Embryonic facial prominence (tissue), 1 donor: ENCODE measurements around the gene KRT80.

ENCODE experiments used
- DNase-seq: peaks from one replicate; pipeline ENCODE4 v3.0.0-alpha.2; 2016; ENCODE audit errors: extremely low spot score

The KRT80 gene

DNA sequence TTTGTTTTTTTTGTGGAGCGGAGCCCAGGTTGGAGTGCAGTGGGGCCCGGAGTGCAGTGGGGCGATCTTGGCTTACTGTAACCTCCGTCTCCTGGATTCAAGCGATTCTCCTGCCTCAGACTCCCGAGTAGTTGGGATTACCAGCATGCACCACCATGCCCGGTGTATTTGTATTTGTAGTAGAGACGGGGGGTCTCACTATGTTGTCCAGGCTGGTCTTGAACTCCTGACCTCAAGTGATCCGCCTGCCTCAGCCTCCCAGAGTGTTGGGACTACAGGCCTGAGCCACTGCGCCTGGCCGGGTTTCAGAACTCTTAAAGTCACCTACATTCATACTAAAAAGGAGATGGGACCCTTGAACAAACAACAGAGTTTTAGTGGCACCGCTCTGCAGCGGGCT, 52.7 kb downstream of the KRT80 start:
- DNase-seq: peak; percentile 0

DNA sequence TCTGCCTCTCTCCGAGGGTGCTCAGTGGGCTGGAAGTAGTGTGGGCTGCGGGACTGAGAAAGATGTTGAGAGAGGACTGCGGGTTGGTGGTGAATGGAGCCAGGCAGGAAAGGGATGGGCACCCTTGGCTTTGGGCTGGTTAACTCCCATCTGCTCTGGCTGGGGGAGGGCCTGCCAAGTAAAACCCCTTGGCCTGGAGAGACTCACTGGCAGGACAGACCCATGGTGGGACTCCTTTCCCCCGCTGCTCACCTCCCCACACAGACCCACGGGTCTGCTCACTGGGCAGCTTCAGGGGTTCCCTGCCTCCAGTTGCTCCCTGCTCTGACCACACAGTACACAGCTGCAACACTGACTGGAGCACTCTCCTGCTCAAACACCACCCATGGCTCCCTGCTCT, 54.1 kb downstream of the KRT80 start:
- no peak for DNase-seq

DNA sequence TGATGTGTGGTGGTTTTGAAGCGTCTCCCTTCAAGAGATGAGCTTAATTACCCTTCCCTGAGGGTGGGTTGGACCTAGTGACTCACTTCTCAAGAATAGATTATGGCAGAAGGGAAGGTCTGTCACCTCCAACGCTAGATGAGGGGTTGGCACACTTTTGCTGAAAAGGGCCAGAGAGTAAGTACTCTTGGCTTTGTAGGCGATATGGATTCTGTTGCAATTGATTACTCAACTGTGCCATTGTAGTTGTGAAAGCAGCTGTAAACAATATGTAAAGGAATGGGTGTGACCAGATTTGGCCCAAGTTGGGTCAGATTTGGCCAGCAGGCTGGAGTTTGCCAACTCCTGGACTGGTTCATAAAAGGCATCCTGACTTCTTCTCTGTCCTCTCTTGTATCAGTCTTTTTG, 59.1 kb downstream of the KRT80 start:
- DNase-seq: no peak

DNA sequence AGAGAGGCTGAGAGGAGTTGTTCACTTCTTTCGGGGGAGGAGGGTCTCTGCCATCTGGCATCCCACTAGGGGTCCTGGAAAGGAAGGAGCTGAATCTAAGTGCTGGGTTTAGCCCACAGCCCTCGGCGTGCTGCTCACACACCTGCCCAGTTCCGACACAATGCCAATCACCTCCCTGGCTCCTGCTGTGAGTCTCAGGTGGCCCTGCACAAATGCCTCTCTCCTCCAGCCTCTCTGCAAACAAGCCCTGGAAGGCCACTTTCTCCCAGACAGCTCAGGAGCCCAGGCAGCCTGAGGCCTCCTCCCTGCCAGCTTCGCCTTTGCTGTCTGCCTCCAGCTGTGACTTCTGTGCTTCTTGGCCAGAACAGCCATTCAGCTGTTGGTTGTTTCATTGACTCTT, 61.1 kb downstream of the KRT80 start:
- DNase-seq: no peak

DNA sequence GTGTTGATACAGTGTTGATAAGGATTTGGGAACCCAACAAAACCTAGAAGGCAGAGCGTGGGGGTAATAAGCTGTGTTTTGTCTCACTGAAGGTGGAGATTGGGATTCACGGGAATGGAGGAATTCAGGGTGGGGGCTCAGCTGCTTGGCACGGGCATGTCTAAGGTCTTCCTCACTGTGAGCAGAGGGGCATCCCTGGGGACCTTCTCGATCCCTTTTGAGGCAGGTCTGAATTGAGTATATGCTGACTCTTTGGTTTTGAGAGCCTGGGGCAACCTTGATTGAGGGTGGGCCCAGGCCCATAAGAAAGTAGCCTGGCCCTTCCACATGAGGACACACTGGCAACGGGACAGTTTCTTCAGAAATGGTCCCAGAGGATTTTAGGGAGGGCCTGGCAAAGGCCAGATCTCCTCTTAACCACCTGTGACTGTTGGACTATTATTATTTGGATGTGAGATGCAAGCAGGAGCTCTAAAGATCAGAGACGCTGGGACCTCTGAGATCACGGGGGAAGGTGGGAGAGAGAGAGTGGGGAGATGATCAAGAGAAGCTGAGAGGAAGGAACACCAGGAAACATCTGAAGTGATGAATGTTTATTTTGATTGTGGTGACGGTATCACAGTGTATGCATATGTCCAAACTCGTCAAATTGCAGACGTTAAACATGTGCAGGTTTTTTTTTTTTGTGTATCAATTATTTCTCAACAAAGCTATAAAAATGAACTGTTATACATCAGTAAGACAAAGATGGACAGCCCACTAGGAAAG, 63.9 kb downstream of the KRT80 start:
- DNase-seq: no peak

DNA sequence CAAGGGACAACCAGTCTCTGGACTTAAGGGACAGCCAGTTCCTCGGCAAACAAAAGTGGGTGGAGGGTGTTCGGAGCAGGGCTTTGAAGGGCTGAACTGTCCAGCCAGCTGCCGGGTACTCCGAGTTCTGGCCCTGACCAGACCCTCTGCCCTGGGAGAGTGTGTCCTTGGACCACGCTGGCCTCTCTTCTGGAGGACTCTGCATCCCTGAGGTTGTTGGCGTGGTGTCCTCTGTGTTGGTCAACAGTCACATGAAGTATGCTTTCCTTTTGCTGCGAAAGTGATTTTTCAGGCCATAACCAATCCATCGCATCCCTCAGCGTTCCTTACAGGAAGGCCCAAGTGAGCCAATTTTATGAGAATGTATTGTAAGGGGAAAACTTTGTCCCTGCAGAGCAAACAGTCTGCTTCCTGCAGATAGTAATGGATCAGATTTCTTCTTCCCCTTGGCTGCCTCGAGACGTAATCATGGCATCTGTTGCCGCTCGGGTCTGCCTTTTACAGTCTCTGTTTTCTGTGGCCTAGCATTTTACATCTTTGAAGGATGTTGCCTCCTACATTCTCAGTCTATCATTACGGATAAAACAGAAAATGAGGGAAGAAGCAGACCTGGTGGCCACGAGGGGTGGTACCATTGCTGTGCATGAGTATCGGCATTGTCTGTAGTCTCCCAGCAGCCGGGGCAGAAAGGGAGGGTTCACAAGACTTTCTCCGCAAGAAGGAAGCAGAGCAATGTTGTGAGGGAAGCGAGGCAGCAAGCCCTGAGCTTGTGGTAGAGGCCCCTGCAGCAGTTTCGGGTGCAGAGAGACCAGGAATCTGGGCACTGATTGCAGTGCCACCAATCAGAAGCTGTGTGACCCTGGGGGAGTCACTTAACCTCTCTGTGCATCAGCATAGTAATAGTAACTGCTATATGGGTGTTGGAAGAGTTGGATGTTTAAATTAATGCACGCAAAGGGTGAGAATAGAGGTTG, 64.9 kb downstream of the KRT80 start:
- no peak for DNase-seq

DNA sequence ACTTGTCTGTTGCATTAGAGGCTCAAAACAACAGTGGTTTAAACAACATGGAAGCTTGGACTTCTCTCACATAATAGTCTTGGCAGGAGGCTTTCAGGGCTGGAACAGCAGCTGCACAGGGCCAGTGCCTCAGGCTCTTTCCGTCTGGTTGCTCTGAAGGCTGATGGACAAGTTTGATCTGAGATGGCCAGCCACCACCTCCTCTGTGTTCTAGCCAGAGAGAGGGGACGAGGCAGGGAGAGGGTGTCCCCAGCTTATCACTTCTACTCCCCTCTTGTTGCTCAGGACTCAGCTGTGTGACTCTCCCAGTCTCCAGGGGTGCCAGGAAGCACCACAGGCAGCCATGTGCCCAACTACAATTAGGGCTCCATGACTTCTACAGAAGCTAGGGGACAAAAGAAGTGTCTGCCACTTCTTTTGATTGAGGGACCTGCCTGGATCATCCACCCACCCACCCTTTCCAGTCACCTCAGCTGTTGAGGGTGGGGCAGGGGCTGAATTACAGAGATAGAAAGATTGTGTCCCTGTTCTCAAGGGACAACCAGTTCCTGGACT, 65.7 kb downstream of the KRT80 start:
- DNase-seq: no peak

DNA sequence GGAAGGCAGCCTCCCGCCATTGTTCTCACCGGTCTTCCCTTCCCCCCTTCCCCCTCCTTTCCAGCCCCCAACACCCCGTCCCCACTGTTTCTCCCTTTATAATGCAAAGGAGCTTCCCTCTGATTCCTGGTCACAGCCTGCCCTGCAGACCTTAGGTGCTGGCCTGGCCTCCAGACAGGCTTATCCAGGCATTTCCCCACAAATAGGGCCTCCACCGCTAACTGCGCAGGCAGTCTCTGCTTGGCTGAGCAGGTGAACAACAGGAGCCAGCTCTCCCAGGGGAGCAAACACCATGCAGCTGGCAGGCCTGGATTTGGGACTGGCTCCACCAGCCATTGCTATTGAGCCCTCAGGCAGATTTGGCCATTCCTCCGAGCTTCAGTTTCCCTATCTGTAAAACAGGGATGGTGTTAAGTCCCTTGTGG, 66.3 kb downstream of the KRT80 start:
- DNase-seq: no peak

DNA sequence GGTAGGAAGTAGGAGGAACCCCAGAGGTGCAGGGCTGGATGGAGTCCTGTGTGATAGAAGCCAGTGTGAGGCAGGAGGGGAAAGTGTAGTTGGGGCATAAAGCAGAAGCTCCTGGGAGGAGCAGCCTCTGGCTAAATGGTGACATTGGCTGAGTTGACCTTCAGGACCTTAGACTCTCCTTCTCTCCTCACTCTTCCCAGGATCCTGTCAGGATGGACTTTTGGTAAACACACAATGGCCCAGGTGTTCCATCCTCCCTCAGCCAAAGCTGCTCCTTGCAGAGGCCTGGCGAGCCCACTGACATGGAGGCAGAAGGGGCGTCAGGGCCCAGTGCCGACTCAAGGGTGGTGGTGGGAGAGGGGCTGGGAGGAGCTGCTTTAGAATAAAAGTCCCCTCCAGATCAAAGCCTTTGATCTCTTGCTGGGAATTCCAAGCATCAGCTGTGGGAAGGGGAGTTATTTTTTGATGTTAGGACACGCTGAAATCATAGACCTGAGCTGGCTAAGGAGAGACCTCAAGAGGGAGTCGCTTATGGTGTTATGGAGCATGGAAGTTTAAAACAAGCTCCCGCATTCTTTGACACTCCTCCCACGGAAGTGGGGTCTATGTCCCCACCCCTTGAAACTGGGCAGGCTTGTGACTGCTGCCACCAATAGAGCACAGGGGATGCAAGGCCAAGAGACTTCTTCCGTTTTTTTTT, 68.2 kb downstream of the KRT80 start:
- DNase-seq: no peak

DNA sequence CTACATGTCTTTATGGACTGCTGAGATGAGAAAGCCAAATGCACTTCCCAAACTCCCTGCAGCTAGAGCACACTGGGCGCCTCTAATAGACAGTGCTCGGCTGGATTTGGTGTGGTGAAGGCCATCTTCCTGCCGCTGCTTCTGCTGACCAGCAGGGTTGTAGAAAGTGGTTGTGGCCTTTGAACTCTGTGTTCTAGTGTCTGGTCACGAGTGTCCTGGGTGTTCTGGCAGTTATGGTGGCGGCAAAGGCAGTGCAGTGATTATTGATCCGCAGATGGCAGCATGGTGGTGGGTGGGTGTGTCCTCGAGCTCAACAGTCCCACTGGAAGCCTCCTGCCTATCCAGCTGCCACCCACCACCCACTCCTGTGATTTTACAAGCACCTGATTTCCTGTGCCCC, 68.9 kb downstream of the KRT80 start:
- no peak for DNase-seq

DNA sequence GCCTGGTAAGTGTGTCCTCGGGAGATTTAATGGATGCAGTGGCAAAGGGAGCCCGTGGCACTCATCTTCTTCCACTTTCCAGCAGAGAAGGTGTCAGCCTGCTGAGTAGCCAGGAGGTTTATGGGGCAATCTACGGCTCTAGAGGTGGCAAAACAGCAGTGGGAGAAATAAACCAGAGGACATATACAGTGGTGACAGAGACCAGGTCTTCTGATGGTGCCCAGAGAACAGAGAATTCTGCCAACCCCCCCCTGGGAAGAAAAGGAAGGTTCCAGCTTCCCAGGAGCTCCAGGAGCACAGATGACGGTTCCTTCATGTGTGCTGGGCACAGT, 69.3 kb downstream of the KRT80 start:
- DNase-seq: no peak

DNA sequence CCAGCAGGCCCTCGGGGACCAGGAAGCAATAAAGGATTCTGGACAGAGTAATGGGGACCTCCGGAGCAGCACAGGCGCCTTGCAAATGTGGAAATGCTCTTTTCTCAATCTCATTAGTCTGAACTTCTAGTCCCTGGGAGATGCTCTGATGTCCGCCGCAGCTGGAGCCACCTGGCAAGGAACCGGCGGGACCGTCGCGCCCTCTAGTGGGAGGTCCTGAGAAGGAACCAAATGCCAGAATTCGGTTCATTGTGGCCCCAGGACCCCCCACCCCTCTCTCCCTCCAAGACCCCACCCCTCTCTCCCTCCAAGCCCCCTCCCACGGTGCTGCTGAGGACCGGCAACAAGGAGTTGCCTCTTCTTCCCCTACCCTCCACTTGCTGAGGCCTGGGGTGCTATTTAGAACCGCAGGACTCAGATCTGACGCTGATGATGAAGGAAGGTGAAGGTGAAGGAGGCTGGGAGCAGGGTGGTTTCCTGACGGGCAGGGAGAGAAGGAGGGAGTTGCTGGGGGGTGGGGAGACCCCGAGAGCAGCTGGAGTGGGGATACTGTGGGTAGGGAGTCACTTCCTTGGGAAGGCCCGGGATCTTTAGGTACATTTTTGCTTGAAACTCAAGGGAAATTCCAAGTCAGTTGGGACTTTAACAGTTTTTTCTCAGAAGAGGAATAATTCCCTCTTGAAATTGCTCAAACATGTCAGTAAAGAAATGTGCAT, 69.8 kb downstream of the KRT80 start:
- DNase-seq: no peak

DNA sequence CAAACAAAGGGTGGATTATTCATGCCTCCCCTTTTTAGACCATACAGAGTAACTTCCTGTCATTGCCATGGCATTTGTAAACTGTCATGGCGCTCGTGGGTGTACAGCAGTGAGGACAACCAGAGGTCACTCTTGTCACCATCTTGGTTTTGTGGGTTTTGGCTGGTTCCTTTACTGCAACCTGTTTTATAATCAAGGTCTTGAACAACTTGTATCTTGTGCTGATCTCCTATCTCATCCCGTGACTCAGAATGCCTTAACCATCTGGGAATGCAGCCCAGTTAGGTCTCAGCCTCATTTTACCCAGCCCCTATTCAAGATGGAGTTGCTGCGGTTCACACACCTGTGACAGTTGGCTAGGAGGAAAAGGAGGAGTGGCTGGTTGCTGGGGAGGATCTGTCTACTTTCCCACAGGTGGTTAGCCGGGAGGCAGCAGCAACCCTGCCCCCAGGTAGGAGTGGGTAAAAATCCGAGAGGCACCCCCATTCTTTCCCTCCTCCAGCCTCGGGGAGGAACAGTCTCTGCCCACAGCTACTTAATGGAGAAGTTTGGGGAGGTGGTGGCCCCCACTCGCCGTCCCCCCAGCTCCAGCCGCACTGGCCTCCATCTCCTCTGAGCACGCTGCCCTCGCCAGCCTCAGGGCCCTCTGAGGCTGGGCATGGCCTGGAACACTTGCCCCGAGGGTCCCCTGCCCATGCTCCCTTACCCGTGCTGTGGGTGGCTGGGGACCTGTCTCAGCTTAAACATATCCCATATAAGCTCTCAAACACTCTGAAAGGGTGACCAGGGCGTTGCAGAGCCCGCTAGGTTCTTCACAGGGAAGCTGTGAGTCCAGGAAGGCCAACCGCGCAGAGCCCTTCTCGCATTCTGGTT, 70.6 kb downstream of the KRT80 start:
- DNase-seq: no peak

DNA sequence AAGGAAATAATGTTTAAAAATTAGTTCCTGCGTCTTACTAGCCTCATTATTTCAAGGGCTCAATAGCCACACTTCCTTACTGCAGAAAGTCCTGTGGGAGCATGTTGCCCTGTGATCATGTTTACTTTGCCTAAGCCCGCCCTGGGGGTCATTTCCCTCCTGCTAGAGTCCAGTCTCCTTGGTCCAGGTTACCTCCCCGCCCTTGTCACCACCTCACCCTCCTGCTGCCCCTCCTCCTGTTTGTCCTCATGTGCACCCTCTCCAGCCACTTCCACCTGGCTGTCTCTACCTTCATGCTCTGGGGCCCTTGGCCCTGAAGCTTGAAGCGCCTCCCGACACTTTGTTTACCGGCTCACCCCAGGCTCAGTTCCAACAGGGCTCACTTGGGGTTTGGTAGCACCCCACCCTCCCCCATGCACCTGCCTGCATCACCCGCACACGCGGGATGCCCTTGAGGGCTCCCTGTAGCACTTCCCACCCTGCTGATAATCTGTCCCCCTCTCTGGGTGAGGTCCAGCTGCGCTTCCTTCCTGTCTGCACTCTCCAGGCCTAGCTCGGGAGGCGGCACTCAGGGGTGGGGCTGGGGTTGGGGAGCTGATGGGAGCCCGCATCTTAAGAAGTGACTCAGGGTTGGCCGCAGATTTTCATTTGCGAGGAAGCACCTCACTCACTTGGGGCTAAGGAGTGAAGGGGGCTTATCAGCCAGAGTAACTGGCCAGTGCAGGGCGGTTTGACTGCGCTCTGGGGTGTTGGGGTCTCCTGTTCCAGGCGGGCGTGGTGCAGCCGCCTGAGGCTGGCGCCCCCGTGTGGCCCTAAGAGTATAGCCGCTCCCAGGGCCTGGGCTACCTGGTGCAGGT, 72.2 kb downstream of the KRT80 start:
- no peak for DNase-seq
